HG03280 (cell line): ENCODE data around the gene SOAT1.

Experiments
- ATAC-seq: cut with Tn5 transposase; IDR thresholded peaks from one replicate; pipeline ENCODE4 v1.9.1; 2021; ENCODE audit warnings: mild to moderate bottlenecking, moderate library complexity; ENCODE audit not compliant: unreplicated experiment

Gene SOAT1

GRCh38 chr1:179303200-179303785 is 9.7 kb downstream of the SOAT1 start:
- no peak for ATAC-seq

GRCh38 chr1:179305450-179305849 is 11.9 kb downstream of the SOAT1 start:
- no peak for ATAC-seq

DNA sequence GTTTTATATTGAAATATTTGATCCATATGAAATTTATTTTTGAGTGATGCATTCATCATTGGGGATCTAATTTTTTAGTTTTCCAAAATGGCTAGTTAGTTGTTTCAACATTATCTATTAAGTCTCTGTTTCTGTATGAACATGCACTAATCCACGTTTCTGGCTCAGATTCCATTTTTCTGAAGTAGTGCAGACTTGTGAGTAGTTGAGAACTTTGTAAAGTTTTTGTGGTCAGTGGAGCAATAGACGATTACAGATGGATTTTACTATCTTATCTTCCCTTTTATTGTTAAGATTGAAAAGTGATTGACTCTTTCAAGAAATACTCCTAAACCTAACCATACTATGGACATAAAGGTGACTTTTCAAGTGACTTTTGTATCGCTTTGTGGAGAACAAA is 16.7 kb downstream of the SOAT1 start:
- no peak for ATAC-seq

GRCh38 chr1:179310721-179311120 is 17.1 kb downstream of the SOAT1 start:
- ATAC-seq, result no peak

DNA sequence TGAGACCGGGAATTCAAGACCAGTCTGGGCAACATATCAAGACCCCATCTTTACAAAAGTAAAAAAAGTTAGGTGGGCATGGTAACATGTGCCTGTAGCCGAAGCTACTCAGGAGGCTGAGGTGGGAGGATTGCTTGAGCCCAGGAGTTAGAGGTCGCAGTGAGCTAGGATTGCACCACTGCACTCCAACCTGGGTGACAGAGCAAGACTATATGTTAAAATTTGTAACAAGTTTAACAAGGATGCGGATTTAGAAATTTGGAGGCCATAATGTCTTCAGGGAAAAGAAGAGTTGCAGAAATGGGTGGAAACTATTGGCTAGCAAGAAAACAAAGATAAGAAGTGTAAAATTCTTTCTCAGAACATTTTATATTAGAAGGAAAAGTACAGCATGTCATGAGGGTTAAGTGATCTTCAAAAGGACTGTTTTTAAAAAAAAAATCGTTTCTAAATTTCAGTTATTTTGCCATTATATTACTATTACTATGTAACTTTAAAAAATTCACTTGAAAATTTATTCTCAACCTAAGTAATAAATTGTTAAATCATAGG is 17.6 kb downstream of the SOAT1 start:
- no peak for ATAC-seq

GRCh38 chr1:179313004-179313403 is 19.4 kb downstream of the SOAT1 start:
- ATAC-seq, result no peak

DNA sequence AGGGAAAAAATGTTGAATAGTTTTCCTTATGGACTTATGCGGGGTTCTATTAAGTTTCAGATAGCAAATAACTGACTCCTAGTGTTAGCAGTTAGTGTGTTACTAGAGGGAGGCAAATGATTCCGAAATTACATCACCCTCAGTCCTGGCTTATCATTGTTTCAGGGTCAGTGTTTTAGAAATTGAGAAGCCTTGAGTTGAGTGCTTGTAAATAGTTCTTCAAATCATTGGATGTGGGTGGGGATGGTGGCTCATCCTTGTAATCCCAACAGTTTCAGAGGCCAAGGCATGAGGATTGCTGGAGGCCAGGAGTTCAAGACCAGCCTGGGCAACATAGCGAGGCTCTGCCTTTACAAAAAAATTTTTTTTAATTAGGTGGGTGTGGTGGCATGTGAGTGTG is 21.3 kb downstream of the SOAT1 start:
- ATAC-seq, result no peak

- no peak for ATAC-seq
Measured at GRCh38 chr1:179318491-179318890, 24.9 kb downstream of the SOAT1 start.

- ATAC-seq, result no peak
Measured at GRCh38 chr1:179321533-179322216, 28.1 kb downstream of the SOAT1 start.

- no peak for ATAC-seq
Measured at GRCh38 chr1:179322557-179322956, 29.0 kb downstream of the SOAT1 start.

GRCh38 chr1:179323436-179323835 is 29.8 kb downstream of the SOAT1 start:
- no peak for ATAC-seq

DNA sequence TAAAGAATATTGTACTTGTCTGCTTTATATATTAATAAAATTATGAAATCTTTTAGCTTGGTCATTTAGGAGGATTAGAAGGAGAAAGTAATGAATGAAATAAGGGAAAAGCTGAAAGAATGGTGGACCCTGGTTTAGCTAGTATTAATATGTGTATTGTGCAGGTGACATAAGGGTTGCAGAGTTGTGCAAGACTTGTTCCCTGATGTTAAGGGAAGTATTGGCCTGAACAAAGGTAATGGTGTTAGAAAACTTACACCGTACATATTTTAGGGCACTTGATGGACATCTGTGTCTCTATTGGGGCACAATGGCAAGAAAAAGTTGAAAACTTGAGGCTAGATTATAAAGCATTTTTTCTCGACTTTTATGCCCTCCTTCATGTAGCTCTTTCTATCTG is 32.2 kb downstream of the SOAT1 start:
- no peak for ATAC-seq

DNA sequence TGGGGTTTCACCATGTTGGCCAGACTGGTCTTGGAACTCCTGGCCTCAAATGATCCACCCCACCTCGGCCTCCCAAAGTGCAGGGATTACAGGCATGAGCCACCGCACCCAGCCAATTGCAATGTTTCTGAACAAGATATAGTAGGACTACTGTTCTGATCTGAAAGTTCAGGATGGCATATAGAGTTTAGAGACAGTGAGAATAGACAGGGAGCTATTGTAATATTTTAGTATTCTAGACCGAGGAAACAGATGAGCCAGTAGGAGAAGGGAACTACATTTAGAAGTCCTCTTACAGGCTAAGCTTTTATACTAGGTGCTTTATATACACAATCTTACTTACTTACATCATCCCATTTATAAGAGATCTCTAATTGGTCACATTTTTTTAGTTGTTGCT is 33.1 kb downstream of the SOAT1 start:
- no peak for ATAC-seq

GRCh38 chr1:179327196-179327595 is 33.6 kb downstream of the SOAT1 start:
- ATAC-seq, result no peak

DNA sequence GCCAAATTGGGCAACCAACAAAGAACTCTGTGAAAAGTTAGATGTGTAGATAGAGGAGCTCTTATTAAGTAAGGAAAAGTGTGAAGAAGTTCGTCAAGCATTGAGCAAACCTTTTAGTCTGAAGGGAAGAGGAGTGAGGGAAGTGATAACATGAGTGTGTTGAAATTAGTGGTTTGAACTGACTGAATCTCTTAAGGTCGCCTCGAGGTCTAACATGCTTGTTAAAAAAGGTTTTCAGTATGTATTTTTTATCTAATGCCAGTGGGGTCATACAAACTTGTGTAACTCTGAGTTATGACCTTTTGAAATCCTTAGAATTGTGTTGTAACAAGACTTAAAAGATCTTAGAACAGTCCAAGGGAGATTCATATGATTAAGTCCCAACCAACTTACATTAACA is 34.1 kb downstream of the SOAT1 start:
- ATAC-seq, result no peak

- ATAC-seq, result no peak
Measured at GRCh38 chr1:179329862-179330261, 36.3 kb downstream of the SOAT1 start.

GRCh38 chr1:179334440-179334839 is 40.8 kb downstream of the SOAT1 start:
- no peak for ATAC-seq

DNA sequence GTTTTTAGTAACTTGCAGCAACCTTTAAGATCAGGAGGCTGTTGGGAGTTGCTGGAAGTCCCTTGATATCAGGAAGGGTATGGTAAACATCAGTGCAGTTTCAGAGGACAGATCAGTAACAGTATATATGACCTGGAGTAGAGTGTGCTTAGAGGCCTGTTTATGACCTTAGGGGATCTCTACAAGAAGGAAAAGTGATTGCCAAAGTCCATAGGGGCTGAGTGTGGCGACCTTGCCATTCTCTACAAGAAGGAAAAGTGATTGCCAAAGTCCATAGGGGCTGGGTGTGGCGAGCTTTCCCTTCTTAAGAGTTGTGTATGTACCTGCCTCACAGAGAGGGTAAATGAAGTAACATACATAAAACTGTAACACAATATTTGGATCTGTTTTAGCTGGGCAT is 43.7 kb downstream of the SOAT1 start:
- no peak for ATAC-seq

DNA sequence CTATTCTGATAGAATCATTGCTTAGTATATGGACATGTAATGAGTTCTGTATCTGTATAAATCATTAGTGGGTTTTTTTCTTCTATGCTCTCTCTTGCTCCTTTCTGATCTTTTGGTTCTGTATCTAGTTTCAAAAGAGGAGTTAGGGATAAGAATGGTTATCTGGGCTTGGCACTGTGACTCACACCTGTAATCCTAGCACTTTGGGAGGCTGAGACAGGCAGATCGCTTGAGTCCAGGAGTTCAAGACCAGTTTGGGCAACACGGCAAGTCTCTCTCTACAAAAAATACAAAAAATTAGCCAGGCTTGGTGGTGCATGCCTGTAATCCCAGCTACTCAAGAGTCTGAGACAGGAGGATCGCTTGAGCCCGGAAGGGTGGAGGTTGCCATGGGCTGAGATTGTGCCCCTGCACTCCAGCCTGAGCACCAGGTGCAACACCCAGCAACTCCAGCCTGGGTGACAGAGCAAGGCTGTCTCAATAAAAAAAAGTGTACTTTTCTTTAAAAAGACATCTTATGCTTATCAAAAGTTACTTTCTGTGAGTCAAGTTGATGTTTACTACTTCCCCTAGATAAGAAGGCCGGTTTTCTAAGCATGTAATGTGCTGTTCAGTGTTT is 44.5 kb downstream of the SOAT1 start:
- ATAC-seq, result no peak

DNA sequence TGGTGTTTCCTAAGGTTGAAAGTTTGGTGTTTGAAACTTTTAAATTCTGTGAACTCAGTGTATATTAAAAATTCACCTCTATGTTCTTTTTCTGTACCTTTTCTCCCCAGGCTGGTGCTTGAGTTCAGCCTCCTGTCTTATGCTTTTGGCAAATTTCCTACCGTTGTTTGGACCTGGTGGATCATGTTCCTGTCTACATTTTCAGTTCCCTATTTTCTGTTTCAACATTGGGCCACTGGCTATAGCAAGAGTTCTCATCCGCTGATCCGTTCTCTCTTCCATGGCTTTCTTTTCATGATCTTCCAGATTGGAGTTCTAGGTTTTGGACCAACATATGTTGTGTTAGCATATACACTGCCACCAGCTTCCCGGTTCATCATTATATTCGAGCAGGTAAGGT is 47.3 kb downstream of the SOAT1 start:
- no peak for ATAC-seq

DNA sequence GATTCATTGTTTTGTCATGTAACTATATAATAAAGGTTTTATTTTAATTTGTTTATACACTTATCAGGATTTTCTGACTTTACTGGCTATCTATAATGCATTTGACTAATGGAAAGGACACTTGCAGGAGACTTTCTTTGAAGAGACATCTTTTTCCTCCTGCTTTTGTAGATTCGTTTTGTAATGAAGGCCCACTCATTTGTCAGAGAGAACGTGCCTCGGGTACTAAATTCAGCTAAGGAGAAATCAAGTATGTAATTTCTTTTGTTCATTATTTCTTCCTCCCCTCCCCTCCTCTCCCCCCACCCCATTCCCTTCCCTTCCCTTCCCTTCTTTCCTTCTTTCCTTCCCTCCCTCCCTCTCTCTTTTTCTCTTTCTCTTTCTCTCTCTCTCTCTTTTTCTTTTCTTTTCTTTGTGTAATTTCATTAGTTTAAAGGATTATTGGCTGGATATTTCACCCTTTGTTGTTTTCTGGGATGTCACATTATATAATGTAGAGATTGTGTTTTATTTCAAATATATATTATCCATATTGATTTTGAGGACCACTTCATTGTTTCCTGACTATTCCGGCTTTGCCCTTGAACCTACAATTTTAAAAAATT is 48.4 kb downstream of the SOAT1 start:
- no peak for ATAC-seq
